Measurements from ENCODE around the gene BCL10.

GRCh38 chr1:85303440-85304162, 27.2 kb upstream of the BCL10 start:
- TF ChIP-seq POLR2A (IDR thresholded peaks at IDR 0.05) (no peak), CTCF (IDR thresholded peaks at IDR 0.05) (no peak)

Measured in tibial nerve (tissue), 3 donors.